ENCODE measurements around the gene ENHO.

GRCh38 chr9:34496149-34496712 lies 26.6 kb downstream of the ENHO start:
- TF ChIP-seq CTCF (IDR thresholded peaks at IDR 0.05) = no peak
- no peak for TF ChIP-seq POLR2A (IDR thresholded peaks at IDR 0.05)
